Glomerular visceral epithelial cell (primary cell): ENCODE results near the gene AKIRIN2.

Source experiments
- DNase-seq: peaks from one replicate; pipeline ENCODE4 v3.0.0-alpha.2; 2016; ENCODE audit errors: extremely low spot score

Gene AKIRIN2

DNA sequence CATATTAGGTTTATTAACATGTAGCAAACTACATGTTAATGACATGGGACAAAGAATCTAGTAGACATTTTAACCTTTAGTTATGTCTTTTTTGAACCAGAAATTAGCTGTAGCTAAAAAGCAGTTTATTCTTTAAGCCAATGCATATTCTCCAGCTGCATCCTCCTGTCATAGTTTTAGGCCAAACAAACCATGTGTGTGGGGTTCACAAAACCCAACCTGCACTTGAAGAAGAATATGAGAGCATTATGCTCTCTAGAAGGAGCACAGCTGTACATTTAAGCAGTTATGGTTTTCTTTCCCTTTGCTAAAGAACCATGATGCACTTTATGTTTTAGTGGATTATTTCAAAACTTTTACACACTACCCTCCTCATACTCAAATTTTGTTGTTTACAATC lies 46.2 kb downstream of the AKIRIN2 start:
- no peak for DNase-seq

DNA sequence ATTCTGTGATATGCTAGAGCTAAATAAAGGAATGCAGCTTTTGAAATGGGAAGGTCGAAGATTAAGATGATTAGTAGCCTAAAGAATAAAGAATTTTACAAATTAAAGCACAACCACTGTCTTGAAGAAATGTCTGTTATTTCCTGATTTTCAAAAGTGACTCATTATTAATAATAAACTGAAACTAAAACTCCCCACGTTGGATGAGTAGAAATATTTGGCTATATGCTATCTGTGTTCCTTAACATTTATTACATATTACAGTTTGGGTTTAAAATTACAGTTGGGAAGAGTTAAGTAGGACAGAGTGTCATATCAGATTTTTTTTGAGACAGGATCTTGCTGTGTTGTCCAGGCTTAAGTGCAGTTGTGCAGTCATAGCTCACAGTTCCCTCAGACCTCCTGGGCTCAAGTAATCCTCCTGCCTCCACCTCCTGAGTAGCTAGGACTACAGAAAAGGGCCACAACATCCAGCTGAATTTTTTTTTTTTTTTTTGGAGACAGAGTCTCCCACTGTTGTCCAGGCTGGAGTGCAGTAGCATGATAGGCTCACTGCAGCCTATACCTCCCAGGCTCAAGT lies 47.1 kb downstream of the AKIRIN2 start:
- DNase-seq = no peak

DNA sequence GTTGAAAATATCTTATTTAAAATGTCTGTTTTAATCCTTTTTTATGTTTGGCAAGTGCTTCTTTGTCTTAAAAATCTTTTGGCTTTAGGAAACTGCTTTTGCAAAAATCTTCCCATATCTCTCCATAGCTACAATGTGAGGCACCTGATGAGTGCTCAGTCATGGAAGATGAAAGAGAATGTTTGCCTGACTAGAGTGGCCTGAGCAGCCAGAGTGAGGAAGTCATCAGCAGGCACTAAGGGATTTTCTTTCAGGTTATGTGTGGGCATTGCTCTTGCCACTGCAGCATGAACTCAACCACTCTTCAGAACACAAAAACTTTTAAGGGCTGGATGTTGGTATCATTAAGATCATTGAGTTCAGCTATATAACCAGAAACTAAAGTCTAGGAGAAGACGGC lies 47.9 kb downstream of the AKIRIN2 start:
- DNase-seq = no peak

DNA sequence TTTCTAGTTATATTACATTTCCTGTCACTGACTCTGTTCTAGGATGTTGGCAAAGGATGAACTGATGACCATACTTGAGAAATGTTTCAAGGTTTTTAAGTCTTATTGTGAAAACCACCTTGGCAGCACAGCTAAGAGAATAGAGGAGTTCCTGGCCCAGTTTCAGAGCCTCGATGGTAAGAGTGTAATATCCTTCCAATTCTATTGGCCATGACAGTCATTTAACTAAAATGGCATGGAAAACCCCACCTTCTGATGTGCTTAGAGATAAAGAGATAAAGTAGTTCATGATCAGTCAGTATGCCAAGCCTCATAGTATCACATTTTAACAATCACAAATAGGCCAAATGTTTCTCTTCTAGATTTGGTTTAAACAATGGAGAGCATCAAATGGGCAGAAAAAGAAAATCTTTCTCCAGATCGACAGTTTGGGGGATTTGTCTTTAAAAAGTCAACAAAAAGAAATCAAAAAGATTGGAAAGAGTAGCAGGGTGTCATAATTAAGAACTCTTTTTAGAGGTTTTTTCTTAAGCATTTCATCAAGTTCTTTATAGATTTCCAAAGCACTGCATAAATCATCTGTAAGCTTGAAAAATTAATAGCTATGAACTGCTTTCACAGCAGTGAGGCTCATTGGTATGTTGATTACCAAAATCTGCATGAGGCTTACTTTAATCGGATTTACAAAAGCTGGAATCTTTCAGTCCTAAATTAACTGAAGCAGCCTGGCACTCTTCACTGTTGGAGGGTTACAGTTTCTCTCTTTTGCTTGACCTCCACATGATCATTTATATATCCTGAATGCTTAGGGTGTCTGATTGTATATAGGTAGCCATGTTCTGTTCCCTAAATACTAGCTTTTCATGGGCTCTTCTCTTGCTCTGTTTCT lies 48.7 kb downstream of the AKIRIN2 start:
- no peak for DNase-seq

DNA sequence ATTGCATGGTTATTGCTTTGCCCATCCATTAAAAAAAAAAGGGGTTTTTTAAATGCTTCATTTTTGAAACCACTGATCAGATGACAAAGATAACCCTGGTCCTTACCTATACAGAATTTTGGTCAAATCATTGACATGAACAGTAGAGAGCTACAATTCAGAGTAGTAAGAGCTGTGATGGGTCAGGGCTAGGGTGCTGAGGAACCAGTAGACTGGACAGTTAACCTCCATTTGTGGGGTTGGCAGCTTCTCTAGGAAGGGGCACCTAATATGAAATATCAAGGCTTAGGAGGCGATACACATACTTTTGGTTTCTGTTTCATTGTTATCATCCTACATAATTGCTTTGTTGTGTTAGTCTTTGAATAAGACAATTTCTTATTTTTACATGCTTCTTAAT lies 57.0 kb downstream of the AKIRIN2 start:
- DNase-seq = no peak

DNA sequence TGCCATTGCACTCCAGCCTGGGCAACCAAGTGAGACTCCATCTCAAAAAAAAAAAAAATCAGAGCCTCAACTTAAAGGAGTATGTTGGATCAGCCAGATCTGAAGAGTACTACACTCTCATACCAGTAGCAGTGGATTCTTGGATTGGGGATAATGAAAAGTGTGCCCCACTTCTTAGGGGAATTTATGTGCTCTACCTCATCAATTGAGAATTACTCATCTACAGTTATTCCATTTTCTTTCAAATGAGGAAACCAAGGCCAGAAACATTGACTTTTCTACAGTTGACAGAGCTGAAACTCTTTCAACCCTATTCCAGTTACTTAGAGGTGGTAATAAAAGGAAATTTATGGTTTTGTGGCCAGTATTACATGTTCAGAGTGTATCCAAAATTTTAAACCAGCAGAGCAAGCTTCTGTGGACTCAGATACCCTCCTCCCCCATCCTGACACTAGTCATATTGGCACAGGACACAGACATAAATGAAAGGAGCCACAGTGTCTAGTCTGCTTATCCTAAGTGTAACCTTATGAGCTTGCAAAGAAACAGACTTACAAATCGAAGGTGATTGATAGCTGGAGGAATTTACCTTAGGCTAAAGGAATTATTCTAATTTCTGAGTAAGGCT lies 60.9 kb downstream of the AKIRIN2 start:
- no peak for DNase-seq

DNA sequence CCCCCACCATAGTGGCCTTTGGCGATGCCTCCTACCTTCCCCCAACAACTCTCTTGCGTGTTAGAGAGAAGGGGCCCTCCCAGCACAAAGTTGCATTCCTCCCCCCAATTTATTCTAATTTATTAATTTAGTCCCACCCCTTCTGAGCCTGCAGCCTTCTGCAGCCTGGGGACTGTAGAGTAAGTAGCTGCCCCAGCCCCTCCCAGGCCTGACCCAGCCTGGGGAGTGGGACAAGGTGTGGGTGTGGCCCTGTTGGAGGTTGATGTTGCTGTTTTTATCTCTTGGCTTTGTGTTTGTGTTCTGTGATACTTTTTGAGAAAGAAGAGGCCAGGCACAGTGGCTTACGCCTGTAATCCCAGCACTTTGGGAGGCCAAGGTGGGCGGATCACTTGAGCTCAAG lies 62.7 kb downstream of the AKIRIN2 start:
- DNase-seq = no peak

DNA sequence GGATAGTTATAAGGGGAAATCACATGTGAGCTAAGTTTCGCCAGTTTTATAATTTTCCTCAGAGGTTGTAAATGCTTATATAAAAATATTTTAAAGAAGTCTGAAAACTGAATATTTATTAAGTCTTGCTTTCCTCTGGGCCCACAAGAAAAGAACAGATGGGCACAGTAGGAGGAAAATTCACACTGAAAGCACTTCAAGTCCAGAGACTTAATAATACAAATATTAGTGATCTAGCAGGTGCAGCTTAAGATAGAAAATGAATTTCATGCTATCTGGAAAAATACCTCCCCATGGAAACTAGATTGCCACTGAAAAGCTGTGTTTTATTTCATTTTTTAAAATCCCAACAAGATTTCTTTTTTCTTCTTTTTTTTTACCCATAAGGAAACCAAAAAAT lies 64.9 kb downstream of the AKIRIN2 start:
- no peak for DNase-seq

DNA sequence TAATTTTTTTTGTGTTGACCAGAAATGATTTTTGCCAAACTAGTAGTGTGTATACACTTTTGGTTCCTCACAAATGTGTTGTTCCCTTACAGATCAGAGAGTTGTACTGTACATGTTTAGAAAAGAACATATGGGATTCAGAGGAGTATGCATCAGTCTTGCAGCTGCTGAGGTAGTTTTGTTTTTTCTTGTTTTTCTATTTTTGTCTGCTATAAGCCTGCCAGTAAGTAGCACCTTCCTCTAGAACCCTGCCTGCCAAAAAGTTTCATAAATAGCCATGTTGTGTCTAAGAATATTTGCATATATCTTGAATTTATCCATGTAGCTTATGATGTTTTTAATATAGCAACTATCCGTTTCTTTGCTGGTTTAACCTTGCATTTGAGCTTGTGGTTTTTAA lies 65.7 kb downstream of the AKIRIN2 start:
- no peak for DNase-seq

DNA sequence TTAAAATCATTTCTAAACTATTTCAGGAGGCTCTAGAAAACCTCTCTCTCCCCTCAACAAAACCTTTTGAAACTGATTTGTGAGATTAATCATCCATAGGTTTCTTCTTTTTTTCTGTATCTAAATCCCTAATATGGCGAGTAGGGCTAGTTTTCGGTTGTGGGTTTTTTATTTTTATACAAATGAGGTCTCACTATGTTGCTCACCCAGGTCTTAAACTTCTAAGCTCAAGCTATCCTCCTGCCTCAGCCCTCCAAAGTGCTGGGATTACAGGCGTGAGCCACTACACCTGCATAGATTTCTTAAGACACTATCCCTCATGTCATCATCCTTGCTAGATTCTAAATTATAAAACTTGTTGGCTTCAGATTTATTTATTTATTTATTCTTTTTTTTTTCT lies 68.2 kb downstream of the AKIRIN2 start:
- DNase-seq = no peak

DNA sequence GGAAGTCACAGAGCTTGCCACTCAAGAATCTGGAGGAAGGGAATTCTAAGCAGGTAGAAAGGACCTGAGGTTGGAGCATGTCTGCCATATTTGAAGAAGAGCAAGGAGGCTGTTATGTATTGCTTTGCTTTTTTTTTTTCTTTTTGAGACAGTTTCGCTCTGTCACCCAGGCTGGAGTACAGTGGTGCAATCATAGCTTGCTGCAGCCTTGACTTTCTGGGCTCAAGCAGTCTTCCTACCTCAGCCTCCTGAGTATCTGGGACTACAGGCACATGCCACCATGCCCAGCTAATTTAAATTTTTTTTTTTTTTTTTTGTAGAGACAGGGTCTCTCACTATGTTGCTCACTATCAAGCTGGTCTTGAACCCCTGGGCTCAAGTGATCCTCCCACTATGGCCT lies 71.3 kb downstream of the AKIRIN2 start:
- DNase-seq = no peak

DNA sequence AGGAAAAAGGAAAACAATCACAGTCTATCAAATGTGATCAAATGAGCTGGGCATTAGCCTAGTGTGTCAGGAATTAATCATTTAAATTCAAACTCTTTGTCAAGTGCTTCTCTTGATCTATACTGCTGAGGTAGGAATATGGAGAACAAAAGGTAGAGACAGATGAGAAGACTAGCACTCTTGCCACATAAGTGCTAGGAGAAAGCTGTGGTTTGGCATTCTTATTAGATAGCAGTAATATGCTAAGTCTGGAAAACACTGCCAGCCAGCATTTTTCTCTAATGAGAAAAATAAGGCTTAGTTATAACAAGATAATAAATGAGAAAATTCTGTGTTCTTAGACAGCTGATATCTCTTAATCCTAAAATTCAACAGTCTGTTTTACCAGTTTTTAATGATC lies 73.2 kb downstream of the AKIRIN2 start:
- DNase-seq = no peak

DNA sequence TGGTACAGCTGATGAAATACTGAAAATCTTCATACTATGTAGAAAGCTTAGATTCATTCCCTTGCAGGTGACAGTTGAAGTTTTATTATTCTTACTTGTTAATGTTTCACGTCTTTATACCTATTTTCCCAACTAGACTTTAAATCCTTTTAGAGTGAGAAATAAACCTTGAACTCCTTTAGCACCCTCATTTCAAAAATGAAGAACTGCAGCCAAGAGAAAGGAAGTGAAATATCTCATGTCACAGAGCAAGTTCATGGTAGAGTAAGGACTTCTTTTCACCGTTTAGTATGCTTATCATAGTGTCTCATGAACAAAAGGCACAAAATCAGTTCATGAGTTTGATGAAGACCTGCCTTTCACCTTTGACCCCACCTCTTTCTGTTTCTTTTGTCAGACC lies 73.6 kb downstream of the AKIRIN2 start:
- no peak for DNase-seq
